Mammary epithelial cell (primary cell): ENCODE data around the gene ITGB3.

ENCODE experiments used
- EZH2 ChIP-seq: IDR thresholded peaks from 2 replicates; pipeline ENCODE4 v1.6.1; 2012; ENCODE audit warnings: low read length, inconsistent platforms, borderline replicate concordance
- TF ChIP-seq, protein P1 (sequence below), 2 donors: IDR thresholded peaks in 1 of 2; conservative IDR thresholded peaks in 1 of 2; 2 replicates each; pipeline ENCODE4 v1.5.1; 2011 to 2012; ENCODE audit warnings: inconsistent platforms in 2 of 2, low read length in 2 of 2, mild to moderate bottlenecking in 2 of 2, control low read depth in 1 of 2, low read depth in 1 of 2; ENCODE audit not compliant: insufficient read depth in 1 of 2; ENCODE audit errors: extremely low read depth in 1 of 2

DNA sequence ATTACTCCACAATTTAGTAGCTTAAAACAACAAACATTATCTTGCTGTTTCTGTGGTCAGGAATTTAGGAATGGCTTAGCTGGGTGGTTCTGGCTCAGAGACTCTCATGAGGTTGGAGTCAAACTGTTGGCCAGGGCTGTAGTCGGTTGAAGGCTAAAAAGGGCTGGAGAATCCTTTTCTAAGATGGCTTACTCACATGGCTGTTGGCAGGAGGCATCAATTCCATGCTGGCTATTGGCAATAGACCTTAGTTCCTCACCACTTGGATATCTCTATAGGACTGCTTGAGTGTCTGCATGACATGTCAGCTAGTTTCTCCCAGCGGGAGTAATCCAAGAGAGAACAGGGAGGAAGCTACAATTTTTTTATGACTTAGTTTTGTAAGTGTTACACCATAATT lies 63.5 kb downstream of the ITGB3 start:
- TF ChIP-seq, protein P1, sequence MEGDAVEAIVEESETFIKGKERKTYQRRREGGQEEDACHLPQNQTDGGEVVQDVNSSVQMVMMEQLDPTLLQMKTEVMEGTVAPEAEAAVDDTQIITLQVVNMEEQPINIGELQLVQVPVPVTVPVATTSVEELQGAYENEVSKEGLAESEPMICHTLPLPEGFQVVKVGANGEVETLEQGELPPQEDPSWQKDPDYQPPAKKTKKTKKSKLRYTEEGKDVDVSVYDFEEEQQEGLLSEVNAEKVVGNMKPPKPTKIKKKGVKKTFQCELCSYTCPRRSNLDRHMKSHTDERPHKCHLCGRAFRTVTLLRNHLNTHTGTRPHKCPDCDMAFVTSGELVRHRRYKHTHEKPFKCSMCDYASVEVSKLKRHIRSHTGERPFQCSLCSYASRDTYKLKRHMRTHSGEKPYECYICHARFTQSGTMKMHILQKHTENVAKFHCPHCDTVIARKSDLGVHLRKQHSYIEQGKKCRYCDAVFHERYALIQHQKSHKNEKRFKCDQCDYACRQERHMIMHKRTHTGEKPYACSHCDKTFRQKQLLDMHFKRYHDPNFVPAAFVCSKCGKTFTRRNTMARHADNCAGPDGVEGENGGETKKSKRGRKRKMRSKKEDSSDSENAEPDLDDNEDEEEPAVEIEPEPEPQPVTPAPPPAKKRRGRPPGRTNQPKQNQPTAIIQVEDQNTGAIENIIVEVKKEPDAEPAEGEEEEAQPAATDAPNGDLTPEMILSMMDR (conservative IDR thresholded peaks at IDR 0.05 in 1 of 2, IDR thresholded peaks at IDR 0.05 in 1 of 2; ENCODE audit: extremely low read depth in 1 of 2, insufficient read depth in 1 of 2, low read depth in 1 of 2, low read length in 2 of 2): no peak
- no peak for TF ChIP-seq EZH2
